HG03571 (cell line): ENCODE measurements around the gene PCBP2.
"Not testable (repeated sequence)": the region's sequence is repeated elsewhere in the genome, so short reads cannot be mapped to it uniquely, and the experiment has no call there.

Source experiments
- ATAC-seq: cut with Tn5 transposase; IDR thresholded peaks from one replicate; pipeline ENCODE4 v1.9.1; 2021; ENCODE audit not compliant: unreplicated experiment

The PCBP2 gene

GRCh38 chr12:53468282-53468681 lies 16.4 kb downstream of the PCBP2 start:
- ATAC-seq: no peak

GRCh38 chr12:53472056-53472582 lies 20.2 kb downstream of the PCBP2 start:
- ATAC-seq: no peak

GRCh38 chr12:53474077-53474476 lies 22.2 kb downstream of the PCBP2 start:
- no peak for ATAC-seq

- no peak for ATAC-seq
Measured at GRCh38 chr12:53474819-53475218, 22.9 kb downstream of the PCBP2 start.

GRCh38 chr12:53476769-53477209 lies 24.9 kb downstream of the PCBP2 start:
- no peak for ATAC-seq

- no peak for ATAC-seq
Measured at GRCh38 chr12:53478865-53479264, 27.0 kb downstream of the PCBP2 start.

GRCh38 chr12:53479331-53479730 lies 27.4 kb downstream of the PCBP2 start:
- no peak for ATAC-seq

GRCh38 chr12:53480491-53481442 lies 28.9 kb downstream of the PCBP2 start:
- ATAC-seq: no peak

- ATAC-seq: not testable (repeated sequence)
Measured at GRCh38 chr12:53481458-53481857, 29.6 kb downstream of the PCBP2 start.

- no peak for ATAC-seq
Measured at GRCh38 chr12:53481939-53482586, 30.2 kb downstream of the PCBP2 start.

- no peak for ATAC-seq
Measured at GRCh38 chr12:53482626-53483168, 30.8 kb downstream of the PCBP2 start.

- ATAC-seq: no peak
Measured at GRCh38 chr12:53483225-53483978, 31.5 kb downstream of the PCBP2 start.

- no peak for ATAC-seq
Measured at GRCh38 chr12:53483979-53484377, 32.1 kb downstream of the PCBP2 start.

GRCh38 chr12:53484686-53485575 lies 33.0 kb downstream of the PCBP2 start:
- ATAC-seq: no peak

- no peak for ATAC-seq
Measured at GRCh38 chr12:53485955-53486735, 34.2 kb downstream of the PCBP2 start.

GRCh38 chr12:53486736-53487487 lies 35.0 kb downstream of the PCBP2 start:
- no peak for ATAC-seq

- no peak for ATAC-seq
Measured at GRCh38 chr12:53489242-53489864, 37.5 kb downstream of the PCBP2 start.

- ATAC-seq: no peak
Measured at GRCh38 chr12:53492188-53492587, 40.3 kb downstream of the PCBP2 start.
